B cell (primary cell): ENCODE measurements around the gene HDHD3. TPM values are rescaled to one million over a fixed set of nuclear protein-coding genes. Genes with fewer than 3 reads are reported as not detected.
A peak's percentile ranks its signal among the peaks of the same experiment; 100 is the strongest.

Experiments
- ATAC-seq: fragments of 200-7000 bp; cut with Tn5 transposase; one replicate; pipeline ENCODE4 v1.10.0; 2021; ENCODE audit warnings: low read depth, mild to moderate bottlenecking, moderate number of reproducible peaks, moderate library complexity
- CTCF ChIA-PET: fragments of 350-600 bp; sonication (Branson Sonifier 250); formaldehyde crosslinking; loops from one replicate; lab custom pipeline; 2021; ENCODE audit warnings: antibody characterized with exemption, inconsistent platforms; lab: Charles Lee
- POLR2A ChIA-PET: fragments of 350-600 bp; sonication (Branson Sonifier 250); formaldehyde crosslinking; loops from one replicate; lab custom pipeline; 2021; ENCODE audit warnings: antibody characterized with exemption; lab: Charles Lee
- DNase-seq: peaks from one replicate; pipeline ENCODE4 v3.0.0; 2013
- H2AFZ ChIP-seq: 2 replicates; pipeline ENCODE4 v1.6.1; 2012; ENCODE audit warnings: mild to moderate bottlenecking, low read depth, low read length; ENCODE audit not compliant: insufficient read depth, poor library complexity, severe bottlenecking
- H3K27ac ChIP-seq, 2 donors: 1 replicate in 1 of 2; 2 replicates in 1 of 2; pipeline ENCODE4 v1.5.1; 2012 to 2013; ENCODE audit warnings: low read length in 2 of 2, mild to moderate bottlenecking in 2 of 2, moderate library complexity in 1 of 2
- H3K27me3 ChIP-seq, 4 experiments: fragments of 200-600 bp in 1 of 4; sonication (generic) in 1 of 4; replicated peaks in 1 of 4; 1 replicate in 2 of 4; 2 replicates in 2 of 4; pipeline versions ENCODE4 v1.6.1 to v1.7.0; 2013 to 2016; ENCODE audit warnings: low read length in 3 of 4, mild to moderate bottlenecking in 2 of 4, mixed read lengths in 1 of 4, moderate library complexity in 1 of 4; ENCODE audit not compliant: insufficient read depth in 4 of 4, control insufficient read depth in 3 of 4; ENCODE audit errors: control extremely low read depth in 1 of 4
- H3K36me3 ChIP-seq, 2 experiments: replicated peaks in 1 of 2; 1 replicate in 1 of 2; 2 replicates in 1 of 2; pipeline versions ENCODE4 v1.6.1 to v1.7.1; 2013; ENCODE audit warnings: low read length in 1 of 2; ENCODE audit not compliant: insufficient read depth in 2 of 2, control insufficient read depth in 1 of 2; ENCODE audit errors: control extremely low read depth in 1 of 2, extremely low read depth in 1 of 2
- H3K4me1 ChIP-seq, 2 donors: fragments of 200-600 bp in 1 of 2; sonication (generic) in 1 of 2; 1 replicate in 1 of 2; 2 replicates in 1 of 2; pipeline versions ENCODE4 v1.5.1 to v1.6.1; 2013 to 2017; ENCODE audit warnings: low read length in 2 of 2; ENCODE audit not compliant: control insufficient read depth in 2 of 2, insufficient read depth in 2 of 2
- H3K4me2 ChIP-seq: replicated peaks from 2 replicates; pipeline ENCODE3; 2012; ENCODE audit warnings: mild to moderate bottlenecking, low read depth, low read length; ENCODE audit not compliant: poor library complexity, severe bottlenecking
- H3K4me3 ChIP-seq, 5 experiments: fragments of 200-600 bp in 1 of 5; sonication (generic) in 1 of 5; 1 replicate in 3 of 5; 2 replicates in 2 of 5; pipeline versions ENCODE4 v1.5.1 to v1.7.0; 2011 to 2016; ENCODE audit warnings: low read length in 4 of 5, mild to moderate bottlenecking in 4 of 5, low read depth in 2 of 5, control low read depth in 1 of 5, moderate library complexity in 1 of 5; ENCODE audit not compliant: insufficient read depth in 1 of 5; ENCODE audit errors: control extremely low read depth in 1 of 5, extremely low read depth in 1 of 5
- H3K79me2 ChIP-seq: fragments of 200-600 bp; sonication (generic); one replicate; pipeline ENCODE4 v1.6.0; 2016; ENCODE audit warnings: low read length; ENCODE audit not compliant: control insufficient read depth, insufficient read depth
- H3K9ac ChIP-seq: fragments of 200-600 bp; sonication (generic); 2 replicates; pipeline ENCODE4 v1.6.1; 2017; ENCODE audit warnings: mild to moderate bottlenecking, low read length, moderate library complexity
- H3K9me3 ChIP-seq, 3 donors: one replicate each; pipeline versions ENCODE4 v1.6.1 to v1.7.1; 2013; ENCODE audit warnings: low read length in 2 of 3; ENCODE audit not compliant: control insufficient read depth in 2 of 3, insufficient read depth in 1 of 3; ENCODE audit errors: control extremely low read depth in 1 of 3
- H4K20me1 ChIP-seq: 2 replicates; pipeline ENCODE4 v1.6.0; 2012; ENCODE audit warnings: mild to moderate bottlenecking, low read length; ENCODE audit not compliant: insufficient read depth, control insufficient read depth, poor library complexity, severe bottlenecking
- H3K27ac Mint-ChIP-seq: one replicate; pipeline ENCODE4 v1.8.0; 2021; ENCODE audit warnings: mixed read lengths
- H3K27me3 Mint-ChIP-seq: one replicate; pipeline ENCODE4 v1.8.0; 2021; ENCODE audit warnings: mixed read lengths
- H3K4me1 Mint-ChIP-seq: one replicate; pipeline ENCODE4 v1.8.0; 2021; ENCODE audit warnings: mixed read lengths
- H3K4me3 Mint-ChIP-seq: one replicate; pipeline ENCODE4 v1.8.0; 2021; ENCODE audit warnings: mixed read lengths
- H3K9me3 Mint-ChIP-seq: one replicate; pipeline ENCODE4 v1.8.0; 2022; ENCODE audit warnings: mixed read lengths; ENCODE audit not compliant: insufficient read depth
- EZH2 ChIP-seq: IDR thresholded peaks from 2 replicates; pipeline ENCODE4 v1.6.1; 2012; ENCODE audit warnings: borderline replicate concordance, low read depth, mild to moderate bottlenecking, moderate library complexity, low read length; ENCODE audit not compliant: insufficient read depth, poor library complexity, severe bottlenecking
- WGBS: methylation state at CpG from one replicate; pipeline ENCODE4 v1.1.5; 2013; ENCODE audit warnings: missing lambda C conversion rate; ENCODE audit not compliant: insufficient coverage; 5-methylcytosine and 5-hydroxymethylcytosine counted together
- intact Hi-C: fragments of 100-400 bp; cut with micrococcal nuclease; formaldehyde crosslinking; loops from one replicate; pipeline ENCODE4 v1.10.0; 2022
- polyA plus RNA-seq: library from polyadenylated mRNA; depleted of rRNA; stranded (reverse); fragments of >200 nt; gene quantifications from 2 replicates; pipeline ENCODE4 v1.2.3, GENCODE V29; 2012
- total RNA-seq, 2 donors: library from RNA; stranded (reverse); fragments of 120-200 nt in 1 of 2; gene quantifications; 1 replicate in 1 of 2; 2 replicates in 1 of 2; pipeline versions ENCODE4 v1.2.3 to v1.2.4, GENCODE V29; 2013 to 2022
- TF ChIP-seq, protein P1 (sequence below): fragments of 200-600 bp; IDR thresholded peaks from one replicate; pipeline ENCODE4 v1.8.0; 2022; ENCODE audit warnings: antibody characterized with exemption, mild to moderate bottlenecking

Gene HDHD3
- total and polyA plus RNA-seq, 2 donors (not counting 1 experiment from before 2014, with no cell fraction given) = 26.2 to 36.3 TPM

DNA sequence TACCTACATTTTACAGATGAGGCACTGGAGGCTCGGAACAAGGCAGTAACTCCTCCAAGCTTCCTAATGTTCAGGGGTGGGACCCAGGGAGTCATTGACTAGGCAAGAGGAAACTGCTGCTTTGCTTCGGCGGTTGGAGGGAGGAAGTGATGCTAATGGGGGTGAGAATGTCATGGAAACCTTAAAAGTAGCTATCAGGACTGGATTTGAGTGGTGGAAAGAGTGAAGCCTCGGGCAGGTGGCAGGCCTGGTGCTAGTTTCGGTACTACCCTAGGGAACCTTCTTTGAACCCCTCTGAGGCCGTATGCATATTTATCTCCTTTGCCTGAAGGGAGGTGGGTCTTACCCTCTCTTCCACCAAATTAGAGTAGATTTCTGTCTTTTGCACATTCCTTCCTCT lies 25.8 kb downstream of the HDHD3 start:
- Histone ChIP-seq H3K4me3 (no peak overlapping the region), H3K4me1 (peaks cover 19 to 22% of the 10 kb centered on the region in 2 donors), H3K4me2 (peak overlapping the region; percentile 79), H3K79me2 (no peaks in the 10 kb centered on the region), H3K9me3 (no peaks in the 10 kb centered on the region), H4K20me1 (no peaks in the 10 kb centered on the region), H3K27me3 (peaks cover 0 to 17% (median 1%) of the 10 kb centered on the region in 4 experiments), H2AFZ (peak overlapping the region; percentile 18), H3K9ac (peak overlapping the region; percentile 64), H3K36me3 (no peaks in the 10 kb centered on the region), H3K27ac (no peak overlapping the region)
- H3K27me3 Mint-ChIP-seq = peaks cover 14% of the 10 kb centered on the region
- peak overlapping the region; percentile 85 for H3K4me3 Mint-ChIP-seq
- WGBS = 8% methylated on average over 5 of the region's 6 CpGs
- DNase-seq (peak; percentile 60), ATAC-seq (peak; percentile 44)
- POLR2A ChIA-PET = interaction anchor here (2.1 kb wide), 1 partner anchor 11 kb away, joined by 7 read pairs; the partner anchor contains the start of gene WDR31
- no peaks in the 10 kb centered on the region for H3K9me3 Mint-ChIP-seq
- H3K27ac Mint-ChIP-seq = peak overlapping the region; percentile 23
- H3K4me1 Mint-ChIP-seq = peaks cover 25% of the 10 kb centered on the region
- no peak for TF ChIP-seq EZH2
- TF ChIP-seq, protein P1, sequence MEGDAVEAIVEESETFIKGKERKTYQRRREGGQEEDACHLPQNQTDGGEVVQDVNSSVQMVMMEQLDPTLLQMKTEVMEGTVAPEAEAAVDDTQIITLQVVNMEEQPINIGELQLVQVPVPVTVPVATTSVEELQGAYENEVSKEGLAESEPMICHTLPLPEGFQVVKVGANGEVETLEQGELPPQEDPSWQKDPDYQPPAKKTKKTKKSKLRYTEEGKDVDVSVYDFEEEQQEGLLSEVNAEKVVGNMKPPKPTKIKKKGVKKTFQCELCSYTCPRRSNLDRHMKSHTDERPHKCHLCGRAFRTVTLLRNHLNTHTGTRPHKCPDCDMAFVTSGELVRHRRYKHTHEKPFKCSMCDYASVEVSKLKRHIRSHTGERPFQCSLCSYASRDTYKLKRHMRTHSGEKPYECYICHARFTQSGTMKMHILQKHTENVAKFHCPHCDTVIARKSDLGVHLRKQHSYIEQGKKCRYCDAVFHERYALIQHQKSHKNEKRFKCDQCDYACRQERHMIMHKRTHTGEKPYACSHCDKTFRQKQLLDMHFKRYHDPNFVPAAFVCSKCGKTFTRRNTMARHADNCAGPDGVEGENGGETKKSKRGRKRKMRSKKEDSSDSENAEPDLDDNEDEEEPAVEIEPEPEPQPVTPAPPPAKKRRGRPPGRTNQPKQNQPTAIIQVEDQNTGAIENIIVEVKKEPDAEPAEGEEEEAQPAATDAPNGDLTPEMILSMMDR = no peak
- CTCF ChIA-PET = interaction anchor here (0.7 to 2.2 kb wide), 2 partner anchors 11 to 231 kb away, joined by 3 to 10 read pairs; partner anchors contain the start of gene WDR31
- intact Hi-C loops = loop anchor here (1.0 to 2.0 kb wide), 2 partner anchors 11 to 14 kb away; partner anchors contain the start of gene WDR31

DNA sequence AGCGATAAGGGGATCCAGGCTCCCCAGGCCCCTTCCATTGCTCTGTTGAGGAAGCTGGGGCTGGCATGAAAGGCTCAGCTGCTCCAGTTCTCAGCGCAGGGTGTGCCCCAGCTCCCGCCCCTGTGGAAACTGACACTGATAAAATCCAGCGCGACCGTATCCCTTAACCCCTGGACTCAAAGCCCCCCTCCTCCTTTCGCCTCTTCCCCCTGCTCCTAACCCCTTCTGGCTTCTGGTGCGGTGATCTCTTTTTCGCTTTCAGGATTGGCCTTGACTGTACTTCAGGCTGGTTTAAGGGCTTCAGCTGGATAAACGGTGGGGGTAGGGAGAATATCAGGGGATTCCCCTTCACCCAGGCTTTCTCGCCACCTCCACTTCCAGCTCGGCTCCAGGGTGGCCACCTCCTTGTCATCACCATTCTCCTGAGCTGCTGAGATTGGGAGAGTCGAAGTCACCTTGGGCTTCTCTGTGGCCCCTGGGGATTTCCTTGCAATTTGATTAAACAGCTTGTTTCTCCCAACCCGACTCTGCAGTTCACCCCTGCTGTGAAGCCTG lies 26.6 kb downstream of the HDHD3 start:
- no peaks in the 10 kb centered on the region for H3K79me2 ChIP-seq
- H3K4me1 Mint-ChIP-seq = peaks cover 25% of the 10 kb centered on the region
- H3K9me3 Mint-ChIP-seq = no peaks in the 10 kb centered on the region
- H3K36me3 ChIP-seq = no peaks in the 10 kb centered on the region
- ChIA-PET CTCF (interaction anchor here (0.7 to 2.2 kb wide), 2 partner anchors 10 to 232 kb away, joined by 3 to 10 read pairs; partner anchors contain the start of gene WDR31), POLR2A (interaction anchor here (0.6 to 2.1 kb wide), 3 partner anchors 10 to 26 kb away, joined by 3 to 7 read pairs (median 3); partner anchors contain the start of gene WDR31)
- H3K4me3 Mint-ChIP-seq = peak overlapping the region; percentile 85
- H3K9ac ChIP-seq = peak overlapping the region; percentile 64
- TF ChIP-seq, protein P1 = no peak
- no peak for TF ChIP-seq EZH2
- ATAC-seq (no peak), DNase-seq (peak; percentile 27)
- H3K9me3 ChIP-seq = no peaks in the 10 kb centered on the region
- H3K27me3 ChIP-seq = peaks cover 0 to 17% (median 1%) of the 10 kb centered on the region in 4 experiments
- H2AFZ ChIP-seq = peak overlapping the region; percentile 72
- intact Hi-C loops = loop anchor here (2.0 kb wide), 1 partner anchor 13 kb away; no protein-coding TSS in a partner anchor
- peaks cover 14% of the 10 kb centered on the region for H3K27me3 Mint-ChIP-seq
- WGBS = 0% methylated on average over 7 of the region's 14 CpGs
- H3K4me1 ChIP-seq = peaks cover 19 to 22% of the 10 kb centered on the region in 2 donors
- H3K4me2 ChIP-seq = peak overlapping the region; percentile 79
- H3K4me3 ChIP-seq = peak overlapping the region; percentile 15 to 58 (median 52)
- H4K20me1 ChIP-seq = no peaks in the 10 kb centered on the region
- H3K27ac Mint-ChIP-seq = peak overlapping the region; percentile 46
- H3K27ac ChIP-seq = no peak overlapping the region
